ENCODE results near the gene SH2D1B.

- TF ChIP-seq, protein P1, sequence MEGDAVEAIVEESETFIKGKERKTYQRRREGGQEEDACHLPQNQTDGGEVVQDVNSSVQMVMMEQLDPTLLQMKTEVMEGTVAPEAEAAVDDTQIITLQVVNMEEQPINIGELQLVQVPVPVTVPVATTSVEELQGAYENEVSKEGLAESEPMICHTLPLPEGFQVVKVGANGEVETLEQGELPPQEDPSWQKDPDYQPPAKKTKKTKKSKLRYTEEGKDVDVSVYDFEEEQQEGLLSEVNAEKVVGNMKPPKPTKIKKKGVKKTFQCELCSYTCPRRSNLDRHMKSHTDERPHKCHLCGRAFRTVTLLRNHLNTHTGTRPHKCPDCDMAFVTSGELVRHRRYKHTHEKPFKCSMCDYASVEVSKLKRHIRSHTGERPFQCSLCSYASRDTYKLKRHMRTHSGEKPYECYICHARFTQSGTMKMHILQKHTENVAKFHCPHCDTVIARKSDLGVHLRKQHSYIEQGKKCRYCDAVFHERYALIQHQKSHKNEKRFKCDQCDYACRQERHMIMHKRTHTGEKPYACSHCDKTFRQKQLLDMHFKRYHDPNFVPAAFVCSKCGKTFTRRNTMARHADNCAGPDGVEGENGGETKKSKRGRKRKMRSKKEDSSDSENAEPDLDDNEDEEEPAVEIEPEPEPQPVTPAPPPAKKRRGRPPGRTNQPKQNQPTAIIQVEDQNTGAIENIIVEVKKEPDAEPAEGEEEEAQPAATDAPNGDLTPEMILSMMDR (IDR thresholded peaks at IDR 0.05), result no peak
- TF ChIP-seq EP300 (IDR thresholded peaks at IDR 0.05) (no peak), POLR2A (IDR thresholded peaks at IDR 0.05) (no peak)
These were observed 9.6 kb upstream of the SH2D1B start for GRCh38 chr1:162421258-162422164.

All from tibial nerve (tissue), 4 donors.